ENCODE results near the gene HADHB.
"Not testable (repeated sequence)": the region's sequence is repeated elsewhere in the genome, so short reads cannot be mapped to it uniquely, and the experiment has no call there.

HADHB gene

DNA sequence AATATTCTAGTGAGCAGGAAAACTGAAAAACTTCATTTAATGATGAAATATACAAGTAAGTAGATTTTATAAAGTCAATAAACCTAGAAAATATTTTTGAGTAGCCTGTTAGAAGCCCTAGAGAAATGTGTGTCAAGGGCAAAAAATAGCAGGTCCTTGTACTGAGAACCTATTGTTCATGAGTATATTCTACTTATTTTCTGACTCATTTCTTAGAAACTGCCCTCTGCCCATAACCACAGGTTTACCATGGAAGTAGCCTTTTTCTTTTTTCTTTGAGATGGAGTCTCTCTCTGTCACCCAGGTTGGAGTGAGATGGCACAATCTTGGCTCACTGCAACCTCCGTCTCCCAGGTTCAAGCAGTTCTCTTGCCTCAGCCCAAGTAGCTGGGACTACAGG is 81.8 kb downstream of the HADHB start:
- no peak for DNase-seq (ENCODE audit: low read depth in 2 of 2, low spot score in 1 of 2)

DNA sequence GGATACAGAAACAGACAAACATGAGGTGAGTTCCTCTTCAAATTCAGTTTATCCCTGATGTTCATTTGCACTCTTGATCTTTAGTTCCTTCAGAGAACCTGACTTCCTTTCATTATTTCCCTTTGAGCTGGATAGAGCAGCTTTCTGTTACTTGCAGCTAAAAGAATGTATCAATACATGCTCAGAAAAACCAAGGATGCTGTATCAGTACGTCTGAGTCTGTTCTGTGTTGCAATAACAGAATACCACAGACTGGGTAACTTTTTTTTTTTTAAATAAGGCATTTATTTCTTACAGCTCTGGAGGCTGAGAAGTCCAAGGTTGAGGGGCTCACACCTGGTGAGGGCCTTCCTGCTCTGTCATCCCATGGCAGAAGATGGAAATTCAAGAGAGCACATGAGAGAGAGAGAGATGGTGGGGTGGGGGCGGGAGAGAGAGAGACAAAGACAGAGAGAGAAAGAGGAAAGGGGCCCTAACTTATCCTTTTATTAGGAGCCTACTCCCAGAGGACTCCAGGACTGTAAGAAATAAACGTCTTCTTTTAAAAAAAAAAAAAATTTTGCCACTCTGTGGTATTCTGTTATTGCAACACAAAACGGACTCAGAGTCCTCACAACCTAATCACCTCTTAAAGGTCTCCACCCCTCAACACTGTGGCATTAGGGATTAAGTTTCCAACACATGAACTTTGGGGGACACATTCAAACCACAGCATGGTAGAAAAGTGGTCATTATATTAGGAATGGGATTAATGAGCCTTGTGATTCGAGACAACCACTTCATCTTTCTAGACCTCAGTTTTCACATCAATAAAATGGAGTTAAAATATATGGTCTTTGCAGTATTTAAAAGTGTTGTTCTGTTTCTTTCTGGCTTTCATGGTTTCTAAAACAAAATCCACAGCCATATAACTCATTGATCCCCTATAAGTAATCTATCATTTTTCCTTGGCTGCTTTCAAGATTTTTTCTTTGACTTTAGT is 82.8 kb downstream of the HADHB start:
- DNase-seq (ENCODE audit: low read depth in 2 of 2, low spot score in 1 of 2): no peak

DNA sequence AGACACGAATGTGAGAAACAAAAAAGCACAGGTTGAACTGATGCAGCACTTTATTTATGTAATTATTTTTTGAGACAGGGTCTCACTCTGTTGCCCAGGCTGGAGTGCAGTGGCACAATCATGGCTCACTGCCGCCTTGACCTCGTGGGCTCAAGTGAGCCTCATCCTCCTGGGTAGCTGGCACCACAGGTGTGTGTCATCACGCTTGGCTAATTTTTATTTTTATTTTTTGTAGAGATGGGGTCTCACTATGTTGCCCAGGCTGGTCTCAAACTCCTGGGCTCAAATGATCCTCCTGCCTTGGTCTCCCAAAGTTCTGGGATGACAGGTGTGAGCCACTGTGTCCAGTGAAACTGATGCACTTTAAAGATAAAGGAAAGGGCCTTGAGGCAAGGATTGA is 84.3 kb downstream of the HADHB start:
- not testable (repeated sequence) for DNase-seq (ENCODE audit: low read depth in 2 of 2, low spot score in 1 of 2)

DNA sequence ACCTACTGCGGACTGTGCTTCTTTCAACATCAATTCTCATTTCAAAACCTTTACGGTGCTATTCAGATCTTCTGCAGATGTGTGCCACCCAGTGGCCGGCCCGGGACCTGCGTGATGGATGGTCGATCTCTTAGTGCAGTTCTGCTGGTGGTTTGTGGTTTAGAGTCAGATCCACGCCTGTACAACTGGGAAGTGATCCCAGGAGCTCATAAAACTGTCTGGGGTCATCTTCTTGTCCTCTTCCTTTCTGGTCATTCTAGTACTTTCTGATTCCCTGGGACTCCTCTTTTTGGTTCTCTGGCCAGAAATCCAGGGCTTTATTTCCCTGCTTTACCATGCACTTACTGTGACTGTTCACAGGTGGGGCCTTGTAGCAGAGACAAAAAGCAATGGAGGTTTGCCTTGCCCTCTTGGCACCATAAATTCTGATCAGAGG is 85.4 kb downstream of the HADHB start:
- DNase-seq (ENCODE audit: low read depth in 2 of 2, low spot score in 1 of 2): peak; percentile 32 to 67

DNA sequence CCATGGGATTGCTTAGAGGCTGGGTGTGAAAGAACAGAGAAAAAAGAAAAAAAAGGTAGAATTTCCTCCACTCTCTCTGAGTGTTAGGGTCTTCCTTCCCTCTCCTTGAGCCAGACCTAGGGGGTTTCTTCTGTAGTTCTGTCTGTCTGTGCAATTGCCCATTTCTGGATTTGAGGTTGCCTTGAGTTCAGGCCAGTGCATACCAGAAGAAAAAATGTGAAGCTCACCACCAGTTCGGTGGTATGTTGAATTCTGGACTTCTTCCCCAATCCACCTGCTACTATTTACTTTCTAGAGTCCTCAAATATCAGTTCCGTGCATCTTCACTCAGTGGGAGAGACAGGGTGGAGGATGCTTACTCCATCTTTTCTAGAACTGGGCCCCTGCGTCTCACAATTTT is 85.9 kb downstream of the HADHB start:
- DNase-seq (ENCODE audit: low read depth in 2 of 2, low spot score in 1 of 2): no peak

DNA sequence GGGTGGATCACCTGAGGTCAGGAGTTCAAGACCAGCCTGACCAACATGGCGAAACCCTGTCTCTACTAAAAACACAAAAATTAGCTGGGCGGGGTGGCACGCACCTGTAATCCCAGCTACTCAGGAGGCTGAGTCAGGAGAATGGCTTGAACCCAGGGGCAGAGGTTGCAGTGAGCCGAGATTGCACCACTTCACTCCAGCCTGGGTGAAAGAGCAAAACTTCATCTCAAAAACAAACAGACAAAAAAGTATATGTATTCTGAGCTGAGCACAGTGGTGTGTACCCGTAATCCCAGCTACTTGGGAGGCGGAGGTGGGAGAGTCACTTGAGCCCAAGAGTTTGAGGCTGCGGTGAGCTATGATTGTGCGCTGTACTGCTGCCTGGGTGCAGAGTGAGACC is 86.6 kb downstream of the HADHB start:
- DNase-seq (ENCODE audit: low read depth in 2 of 2, low spot score in 1 of 2): not testable (repeated sequence)

DNA sequence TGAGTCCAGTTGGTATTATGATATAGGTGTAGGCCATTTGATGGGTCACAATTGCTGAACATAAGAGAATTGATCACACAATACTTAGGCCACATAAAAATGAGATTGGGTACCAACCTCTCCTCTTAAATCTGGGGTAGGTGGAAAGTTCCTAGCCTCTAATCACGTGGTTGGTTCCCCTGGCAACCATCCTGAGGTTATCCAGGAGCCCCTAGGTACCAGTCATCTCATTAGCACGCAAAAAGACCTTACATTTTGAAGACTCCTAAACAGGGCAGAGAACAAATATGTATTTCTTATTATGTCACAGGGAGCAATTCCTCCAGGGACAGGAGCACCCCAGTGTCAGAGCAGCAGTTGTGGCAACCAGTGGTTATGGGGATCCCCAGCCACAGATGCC is 88.6 kb downstream of the HADHB start:
- no peak for DNase-seq (ENCODE audit: low read depth in 2 of 2, low spot score in 1 of 2)

DNA sequence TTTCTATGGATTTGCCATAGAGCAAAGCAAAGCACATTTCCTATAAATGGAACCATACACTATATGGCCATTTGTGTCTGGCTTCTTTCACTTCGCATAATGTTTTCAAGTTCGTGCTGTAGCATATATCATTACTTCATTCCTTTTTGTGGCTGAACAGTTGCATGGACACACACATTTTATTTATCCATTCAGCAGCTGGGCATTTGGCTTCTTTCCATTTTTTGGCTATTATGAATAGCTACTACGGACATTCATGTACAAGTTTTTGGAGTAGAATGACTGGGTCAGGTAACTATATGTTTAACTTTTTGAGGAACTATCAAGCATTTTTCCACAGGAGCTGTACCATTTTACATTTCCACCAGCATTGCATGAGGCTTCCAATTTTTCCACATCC is 90.5 kb downstream of the HADHB start:
- no peak for DNase-seq (ENCODE audit: low read depth in 2 of 2, low spot score in 1 of 2)

DNA sequence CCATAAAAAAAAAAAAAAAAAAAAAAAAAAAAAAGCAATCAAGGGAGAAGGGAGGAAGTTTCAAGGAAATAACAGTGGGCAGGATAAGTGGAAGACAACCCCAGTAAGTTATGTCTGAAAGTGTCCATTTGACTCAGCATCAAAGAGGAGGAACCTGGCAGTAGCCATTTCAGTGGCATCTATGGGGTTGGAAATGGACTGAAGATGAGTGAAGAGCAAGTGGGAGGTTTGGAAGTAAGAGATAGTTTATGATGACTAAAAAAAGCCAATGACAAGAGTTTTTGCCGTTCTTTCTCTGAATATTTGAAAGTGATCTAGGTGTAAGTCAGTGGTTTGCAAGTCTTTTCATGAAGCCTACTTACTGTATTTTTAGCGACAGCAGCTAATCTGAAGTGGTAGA is 92.0 kb downstream of the HADHB start:
- DNase-seq (ENCODE audit: low read depth in 2 of 2, low spot score in 1 of 2): no peak

DNA sequence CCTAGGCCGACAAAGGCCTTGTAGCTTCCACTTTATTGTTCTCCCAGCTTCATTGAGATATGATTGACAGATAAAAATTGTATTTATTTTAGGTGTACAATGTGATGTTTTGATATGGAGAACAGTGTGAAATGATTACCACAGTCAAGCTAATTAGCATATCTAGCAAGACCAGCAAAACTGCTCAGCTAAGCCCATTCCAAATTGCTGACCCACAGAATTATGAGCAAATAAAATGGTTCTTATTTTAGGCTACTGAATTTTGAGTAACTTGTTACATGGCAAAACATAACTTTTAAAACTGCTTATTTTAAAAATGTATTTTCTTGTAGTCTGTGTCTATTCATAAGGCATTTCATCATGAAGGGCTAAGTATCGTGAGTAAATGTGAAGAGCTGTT is 92.6 kb downstream of the HADHB start:
- DNase-seq (ENCODE audit: low read depth in 2 of 2, low spot score in 1 of 2): no peak

Data from stimulated activated CD8-positive, alpha-beta memory T cell treated with anti-CD3 and anti-CD28 coated beads, Interleukin-4, amount 100 ng/mL, for 1 hour (primary cell).